Measurements from ENCODE around the gene RETREG1.
A peak's percentile ranks its signal among the peaks of the same experiment; 100 is the strongest.

Gene RETREG1

GRCh38 chr5:16664368-16664767, 47.6 kb upstream of the RETREG1 start:
- WGBS, result 98% methylated on average over 5 of the region's 5 CpGs

DNA sequence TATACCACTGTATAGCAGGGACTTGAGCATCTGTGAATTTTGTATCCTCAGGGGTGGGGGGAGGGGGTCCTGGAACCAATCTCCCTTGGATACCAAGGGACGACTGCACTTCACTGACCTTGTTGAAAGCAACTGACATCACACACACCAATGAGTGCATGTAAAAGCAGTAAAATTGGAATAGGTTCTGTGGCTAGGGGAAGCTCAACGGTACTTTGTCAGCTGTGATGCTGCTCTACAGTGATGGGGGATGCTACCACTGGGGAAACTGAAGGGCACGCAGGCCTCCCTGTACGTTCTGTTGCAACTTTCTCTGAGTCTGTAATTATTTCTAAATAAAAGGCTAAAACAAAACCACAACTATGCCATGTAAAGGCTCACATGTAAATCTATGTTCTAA, 47.0 kb upstream of the RETREG1 start:
- H3K27ac ChIP-seq (ENCODE audit: low read length, poor library complexity, severe bottlenecking), result no peak overlapping the region
- no peak overlapping the region for H3K4me2 ChIP-seq (ENCODE audit: low read length, poor library complexity, severe bottlenecking)
- DNase-seq, result peak; percentile 27
- no peak overlapping the region for H3K4ac ChIP-seq (ENCODE audit: low read depth in 1 of 2, low read length in 2 of 2)
- no peak overlapping the region for H4K91ac ChIP-seq (ENCODE audit: low read length)
- no peak overlapping the region for H2BK120ac ChIP-seq (ENCODE audit: low read depth, low read length)
- no peak overlapping the region for H4K8ac ChIP-seq (ENCODE audit: low read length)
- H2AFZ ChIP-seq (ENCODE audit: low read depth, low read length), result no peak overlapping the region
- H3K4me3 ChIP-seq (ENCODE audit: insufficient read depth in 1 of 2, low read depth in 1 of 2, low read length in 2 of 2), result no peak overlapping the region
- H2BK12ac ChIP-seq (ENCODE audit: low read length in 2 of 2), result no peak overlapping the region
- no peak overlapping the region for H3K9ac ChIP-seq (ENCODE audit: low read length)
- no peak overlapping the region for H3K18ac ChIP-seq (ENCODE audit: low read depth in 1 of 2, low read length in 2 of 2)
- H3K4me1 ChIP-seq (ENCODE audit: control insufficient read depth, insufficient read depth, low read depth, low read length), result no peaks in the 10 kb centered on the region
- 97% methylated on average over 4 of the region's 4 CpGs for WGBS
- no peak overlapping the region for H2BK15ac ChIP-seq (ENCODE audit: low read depth, poor library complexity, severe bottlenecking)
- H3K9me3 ChIP-seq (ENCODE audit: control insufficient read depth, low read length), result peaks cover 3% of the 10 kb centered on the region
- H2AK5ac ChIP-seq (ENCODE audit: low read length, severe bottlenecking), result no peak overlapping the region
- peaks cover 13 to 34% of the 10 kb centered on the region in 2 experiments for H3K36me3 ChIP-seq (ENCODE audit: control insufficient read depth in 1 of 2, insufficient read depth in 2 of 2, low read depth in 1 of 2, low read length in 2 of 2)
- no peak overlapping the region for H2BK5ac ChIP-seq (ENCODE audit: low read depth, low read length, poor library complexity, severe bottlenecking)
- H3K79me1 ChIP-seq (replicated peaks; ENCODE audit: low read length, poor library complexity, severe bottlenecking), result peaks cover 2% of the 10 kb centered on the region
- no peak overlapping the region for H3K23ac ChIP-seq (ENCODE audit: low read length in 2 of 2)
- no peak overlapping the region for H3K14ac ChIP-seq (ENCODE audit: low read length in 2 of 2)
- no peaks in the 10 kb centered on the region for H3K27me3 ChIP-seq (ENCODE audit: control insufficient read depth in 1 of 2, insufficient read depth in 1 of 2, low read length in 2 of 2)

More at GRCh38 chr5:16664368-16664767, 47.6 kb upstream of the RETREG1 start:
- Histone ChIP-seq H3K4ac (ENCODE audit: low read depth in 1 of 2, low read length in 2 of 2) (no peak overlapping the region), H3K27ac (ENCODE audit: low read length, poor library complexity, severe bottlenecking) (no peak overlapping the region), H2BK12ac (ENCODE audit: low read length in 2 of 2) (no peak overlapping the region), H3K14ac (ENCODE audit: low read length in 2 of 2) (no peak overlapping the region), H3K9ac (ENCODE audit: low read length) (no peak overlapping the region), H3K4me1 (ENCODE audit: control insufficient read depth, insufficient read depth, low read depth, low read length) (no peaks in the 10 kb centered on the region), H2BK5ac (ENCODE audit: low read depth, low read length, poor library complexity, severe bottlenecking) (no peak overlapping the region), H4K8ac (ENCODE audit: low read length) (no peak overlapping the region), H3K4me2 (ENCODE audit: low read length, poor library complexity, severe bottlenecking) (no peak overlapping the region), H2BK120ac (ENCODE audit: low read depth, low read length) (no peak overlapping the region), H3K79me1 (replicated peaks; ENCODE audit: low read length, poor library complexity, severe bottlenecking) (peaks cover 2% of the 10 kb centered on the region), H3K18ac (ENCODE audit: low read depth in 1 of 2, low read length in 2 of 2) (no peak overlapping the region), H2AK5ac (ENCODE audit: low read length, severe bottlenecking) (no peak overlapping the region), H2BK15ac (ENCODE audit: low read depth, poor library complexity, severe bottlenecking) (no peak overlapping the region), H4K91ac (ENCODE audit: low read length) (no peak overlapping the region), H3K36me3 (ENCODE audit: control insufficient read depth in 1 of 2, insufficient read depth in 2 of 2, low read depth in 1 of 2, low read length in 2 of 2) (peaks cover 13 to 34% of the 10 kb centered on the region in 2 experiments), H3K27me3 (ENCODE audit: control insufficient read depth in 1 of 2, insufficient read depth in 1 of 2, low read length in 2 of 2) (no peaks in the 10 kb centered on the region), H3K9me3 (ENCODE audit: control insufficient read depth, low read length) (no peaks in the 10 kb centered on the region), H2AFZ (ENCODE audit: low read depth, low read length) (no peak overlapping the region), H3K4me3 (ENCODE audit: insufficient read depth in 1 of 2, low read depth in 1 of 2, low read length in 2 of 2) (no peak overlapping the region), H3K23ac (ENCODE audit: low read length in 2 of 2) (no peak overlapping the region)
- no peak for DNase-seq

DNA sequence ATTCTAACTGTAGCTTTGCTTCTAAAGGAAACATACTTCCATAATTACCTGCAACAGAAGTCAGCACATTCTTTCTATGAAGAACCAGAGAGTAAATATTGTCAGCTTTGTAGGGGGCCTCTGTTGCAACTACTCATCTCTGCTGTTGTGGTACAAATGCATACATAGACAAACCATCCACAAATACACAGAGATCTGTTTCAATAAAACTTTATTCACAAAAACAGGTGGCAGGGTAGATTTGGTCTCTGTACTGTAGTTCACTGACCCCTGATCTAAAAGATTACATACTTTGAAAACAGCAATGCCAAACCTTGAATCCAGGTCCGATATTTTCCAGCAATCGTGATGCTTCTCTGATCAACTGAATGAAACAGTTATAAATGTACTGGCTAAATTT, 44.9 kb upstream of the RETREG1 start:
- Histone ChIP-seq H3K4me3 (ENCODE audit: insufficient read depth in 1 of 2, low read depth in 1 of 2, low read length in 2 of 2) (no peak overlapping the region), H2BK5ac (ENCODE audit: low read depth, low read length, poor library complexity, severe bottlenecking) (no peak overlapping the region), H3K79me1 (replicated peaks; ENCODE audit: low read length, poor library complexity, severe bottlenecking) (peaks cover 2% of the 10 kb centered on the region), H2BK120ac (ENCODE audit: low read depth, low read length) (no peak overlapping the region), H2AFZ (ENCODE audit: low read depth, low read length) (no peak overlapping the region), H3K9me3 (ENCODE audit: control insufficient read depth, low read length) (peaks cover 3% of the 10 kb centered on the region), H3K9ac (ENCODE audit: low read length) (no peak overlapping the region), H3K4ac (ENCODE audit: low read depth in 1 of 2, low read length in 2 of 2) (no peak overlapping the region), H3K4me1 (ENCODE audit: control insufficient read depth, insufficient read depth, low read depth, low read length) (no peaks in the 10 kb centered on the region), H2BK12ac (ENCODE audit: low read length in 2 of 2) (no peak overlapping the region), H3K27me3 (ENCODE audit: control insufficient read depth in 1 of 2, insufficient read depth in 1 of 2, low read length in 2 of 2) (no peaks in the 10 kb centered on the region), H3K14ac (ENCODE audit: low read length in 2 of 2) (no peak overlapping the region), H4K8ac (ENCODE audit: low read length) (no peak overlapping the region), H3K27ac (ENCODE audit: low read length, poor library complexity, severe bottlenecking) (no peak overlapping the region), H3K36me3 (ENCODE audit: control insufficient read depth in 1 of 2, insufficient read depth in 2 of 2, low read depth in 1 of 2, low read length in 2 of 2) (peaks cover 5 to 18% of the 10 kb centered on the region in 2 experiments), H3K23ac (ENCODE audit: low read length in 2 of 2) (no peak overlapping the region), H2AK5ac (ENCODE audit: low read length, severe bottlenecking) (no peak overlapping the region), H4K91ac (ENCODE audit: low read length) (no peak overlapping the region), H3K18ac (ENCODE audit: low read depth in 1 of 2, low read length in 2 of 2) (no peak overlapping the region), H2BK15ac (ENCODE audit: low read depth, poor library complexity, severe bottlenecking) (no peak overlapping the region), H3K4me2 (ENCODE audit: low read length, poor library complexity, severe bottlenecking) (no peak overlapping the region)
- whole genome bisulfite sequencing, result no CpG with 5 or more reads among the region's 2 CpGs
- DNase-seq, result no peak

- H3K4me3 ChIP-seq (ENCODE audit: insufficient read depth in 1 of 2, low read depth in 1 of 2, low read length in 2 of 2), result no peak overlapping the region
- H2AK5ac ChIP-seq (ENCODE audit: low read length, severe bottlenecking), result no peak overlapping the region
- H3K27ac ChIP-seq (ENCODE audit: low read length, poor library complexity, severe bottlenecking), result no peak overlapping the region
- H3K79me1 ChIP-seq (replicated peaks; ENCODE audit: low read length, poor library complexity, severe bottlenecking), result no peaks in the 10 kb centered on the region
- 67% methylated on average over 5 of the region's 5 CpGs for WGBS
- no peak overlapping the region for H3K14ac ChIP-seq (ENCODE audit: low read length in 2 of 2)
- no peak overlapping the region for H3K4ac ChIP-seq (ENCODE audit: low read depth in 1 of 2, low read length in 2 of 2)
- H3K4me2 ChIP-seq (ENCODE audit: low read length, poor library complexity, severe bottlenecking), result no peak overlapping the region
- no peak overlapping the region for H3K9ac ChIP-seq (ENCODE audit: low read length)
- no peak overlapping the region for H2BK12ac ChIP-seq (ENCODE audit: low read length in 2 of 2)
- H2BK120ac ChIP-seq (ENCODE audit: low read depth, low read length), result no peak overlapping the region
- peaks cover 5 to 11% of the 10 kb centered on the region in 2 experiments for H3K36me3 ChIP-seq (ENCODE audit: control insufficient read depth in 1 of 2, insufficient read depth in 2 of 2, low read depth in 1 of 2, low read length in 2 of 2)
- no peak overlapping the region for H2AFZ ChIP-seq (ENCODE audit: low read depth, low read length)
- no peak overlapping the region for H3K18ac ChIP-seq (ENCODE audit: low read depth in 1 of 2, low read length in 2 of 2)
- H2BK15ac ChIP-seq (ENCODE audit: low read depth, poor library complexity, severe bottlenecking), result no peak overlapping the region
- no peaks in the 10 kb centered on the region for H3K4me1 ChIP-seq (ENCODE audit: control insufficient read depth, insufficient read depth, low read depth, low read length)
- no peak overlapping the region for H4K91ac ChIP-seq (ENCODE audit: low read length)
- peaks cover 3% of the 10 kb centered on the region for H3K9me3 ChIP-seq (ENCODE audit: control insufficient read depth, low read length)
- no peak overlapping the region for H4K8ac ChIP-seq (ENCODE audit: low read length)
- H2BK5ac ChIP-seq (ENCODE audit: low read depth, low read length, poor library complexity, severe bottlenecking), result no peak overlapping the region
- H3K23ac ChIP-seq (ENCODE audit: low read length in 2 of 2), result no peak overlapping the region
- DNase-seq, result no peak
- H3K27me3 ChIP-seq (ENCODE audit: control insufficient read depth in 1 of 2, insufficient read depth in 1 of 2, low read length in 2 of 2), result no peaks in the 10 kb centered on the region
These were observed 44.2 kb upstream of the RETREG1 start for GRCh38 chr5:16660982-16661381.

Data from mesenchymal stem cell (in vitro differentiated cells and primary cell).